Endothelial cell of umbilical vein (primary cell): ENCODE measurements around the gene TESPA1. TPM values are rescaled to one million over a fixed set of nuclear protein-coding genes. Genes with fewer than 3 reads are reported as not detected.

ENCODE experiments used
- BruUV-seq: library from RNA; stranded (reverse); fragments of 400-500 nt; replicated peaks from 2 replicates; lab custom pipeline; 2021; lab: Mats Ljungman, UMichigan
- CTCF ChIA-PET: fragments of 300-600, 350-600 bp; sonication (Branson Sonifier 250); formaldehyde crosslinking; loops from one replicate; lab custom pipeline; 2021; ENCODE audit warnings: antibody characterized with exemption, inconsistent platforms; lab: Charles Lee
- POLR2A ChIA-PET: fragments of 300-600, 350-600 bp; sonication (Branson Sonifier 250); formaldehyde crosslinking; loops from one replicate; lab custom pipeline; 2021; ENCODE audit warnings: antibody characterized with exemption, inconsistent platforms; lab: Charles Lee
- DNase-seq: peaks from one replicate; pipeline ENCODE4 v3.0.0-alpha.2; 2011; ENCODE audit warnings: low read depth, low spot score
- FAIRE-seq: peaks from 2 replicates; lab custom pipeline; 2011; peaks lifted over from hg19 to GRCh38; lab: Jason Lieb, UNC
- H2AFZ ChIP-seq: 2 replicates; pipeline ENCODE4 v1.6.0; 2012; ENCODE audit warnings: low read depth, low read length, control low read depth, inconsistent platforms
- H3K27ac ChIP-seq: 2 replicates; pipeline ENCODE4 v1.5.1; 2011; ENCODE audit warnings: low read depth, mild to moderate bottlenecking, control low read depth, low read length, moderate library complexity; ENCODE audit not compliant: insufficient read depth
- H3K27me3 ChIP-seq, 2 experiments: 2 replicates each; pipeline versions ENCODE4 v1.6.0 to v1.6.1; 2011; ENCODE audit warnings: low read length in 2 of 2, mixed read lengths in 1 of 2; ENCODE audit not compliant: control insufficient read depth in 2 of 2, insufficient read depth in 2 of 2
- H3K36me3 ChIP-seq, 2 experiments: 2 replicates in 1 of 2; 3 replicates in 1 of 2; pipeline ENCODE4 v1.5.1; 2011; ENCODE audit warnings: low read length in 2 of 2, mild to moderate bottlenecking in 1 of 2, moderate library complexity in 1 of 2; ENCODE audit not compliant: control insufficient read depth in 2 of 2, insufficient read depth in 2 of 2; ENCODE audit errors: extremely low read depth in 1 of 2
- H3K4me1 ChIP-seq: 3 replicates; pipeline ENCODE4 v1.5.1; 2011; ENCODE audit warnings: mild to moderate bottlenecking, low read length; ENCODE audit not compliant: control insufficient read depth, insufficient read depth; ENCODE audit errors: extremely low read depth
- H3K4me2 ChIP-seq: 2 replicates; pipeline ENCODE4 v1.6.1; 2011; ENCODE audit warnings: low read length, control low read depth, mixed read lengths; ENCODE audit not compliant: insufficient read depth
- H3K4me3 ChIP-seq, 3 experiments: fragments of 200-600 bp in 1 of 3; sonication (generic), shearing (Covaris generic) in 1 of 3; replicated peaks in 1 of 3; 2 replicates each; pipeline ENCODE4 v1.5.1; 2011 to 2016; ENCODE audit warnings: control low read depth in 3 of 3, low read length in 3 of 3, mild to moderate bottlenecking in 2 of 3, inconsistent platforms in 1 of 3, low read depth in 1 of 3, moderate library complexity in 1 of 3; ENCODE audit not compliant: insufficient read depth in 1 of 3
- H3K79me2 ChIP-seq: 2 replicates; pipeline ENCODE4 v1.6.0; 2012; ENCODE audit warnings: low read length, inconsistent platforms; ENCODE audit not compliant: control insufficient read depth, insufficient read depth
- H3K9ac ChIP-seq: replicated peaks from 2 replicates; pipeline ENCODE3; 2011; ENCODE audit warnings: low read length, control low read depth; ENCODE audit not compliant: insufficient read depth; ENCODE audit errors: extremely low read depth
- H3K9me1 ChIP-seq: replicated peaks from 3 replicates; pipeline ENCODE4 v1.6.0; 2011; ENCODE audit warnings: mild to moderate bottlenecking, low read length; ENCODE audit not compliant: control insufficient read depth, insufficient read depth; ENCODE audit errors: extremely low read depth
- H3K9me3 ChIP-seq: replicated peaks from 2 replicates; pipeline ENCODE4 v1.5.1; 2012; ENCODE audit warnings: low read length, inconsistent platforms; ENCODE audit not compliant: control insufficient read depth, insufficient read depth
- H4K20me1 ChIP-seq: replicated peaks from 2 replicates; pipeline ENCODE3; 2011; ENCODE audit warnings: mild to moderate bottlenecking, low read length; ENCODE audit not compliant: control insufficient read depth, insufficient read depth; ENCODE audit errors: extremely low read depth
- EZH2 ChIP-seq: IDR thresholded peaks from 2 replicates; pipeline ENCODE4 v1.6.1; 2012; ENCODE audit warnings: borderline replicate concordance, low read depth, mild to moderate bottlenecking, moderate library complexity, low read length, inconsistent platforms; ENCODE audit not compliant: severe bottlenecking
- FOS ChIP-seq: IDR thresholded peaks from 2 replicates; pipeline ENCODE4 v1.6.1; 2011; ENCODE audit warnings: mild to moderate bottlenecking, low read length, moderate library complexity, borderline replicate concordance; ENCODE audit not compliant: insufficient read depth
- GATA2 ChIP-seq: IDR thresholded peaks from 2 replicates; pipeline ENCODE4 v1.7.0; 2011; ENCODE audit warnings: low read depth, mild to moderate bottlenecking, moderate library complexity, mixed read lengths, low read length; ENCODE audit not compliant: insufficient read length, insufficient read depth
- JUN ChIP-seq: IDR thresholded peaks from 2 replicates; pipeline ENCODE4 v1.6.1; 2011; ENCODE audit warnings: borderline replicate concordance, low read depth; ENCODE audit not compliant: insufficient read length, insufficient read depth
- MYC ChIP-seq: IDR thresholded peaks from one replicate; pipeline ENCODE4 v1.6.1; 2011; ENCODE audit warnings: mild to moderate bottlenecking, low read depth, low read length
- POLR2A ChIP-seq: IDR thresholded peaks from 2 replicates; pipeline ENCODE4 v1.6.1; 2012; ENCODE audit warnings: low read depth, mild to moderate bottlenecking, control low read depth, low read length
- POLR2AphosphoS5 ChIP-seq: IDR thresholded peaks from 2 replicates; pipeline ENCODE4 v1.6.1; 2012; ENCODE audit warnings: low read depth, mild to moderate bottlenecking, control low read depth, low read length, moderate library complexity; ENCODE audit not compliant: insufficient read depth
- dilution Hi-C: fragments of 300-500 bp; cut with MboI; formaldehyde crosslinking; loops from one replicate; pipeline ENCODE4 v1.15.0; 2019; ENCODE audit warnings: low sequenced_read_pairs; ENCODE audit not compliant: extremely low pct_ligation_motif_present
- intact Hi-C: fragments of 100-400 bp; cut with micrococcal nuclease; formaldehyde crosslinking; loops from one replicate; pipeline ENCODE4 v1.10.0; 2022
- polyA plus RNA-seq, 4 experiments: library from polyadenylated mRNA; depleted of rRNA in 3 of 4; stranded (reverse) in 3 of 4; unstranded in 1 of 4; fragments of >200 nt; gene quantifications; 2 replicates each; pipeline versions ENCODE4 v1.2.1 to v1.2.3, GENCODE V29; 2011 to 2012; ENCODE audit warnings: missing spikeins in 1 of 4
- total RNA-seq: library from RNA; stranded (reverse); gene quantifications from 2 replicates; pipeline ENCODE4 v1.2.3, GENCODE V29; 2021
- TF ChIP-seq, protein P1 (sequence below), 2 donors: IDR thresholded peaks; 1 replicate in 1 of 2; 2 replicates in 1 of 2; pipeline ENCODE4 v1.5.1; 2011; ENCODE audit warnings: low read length in 2 of 2, mild to moderate bottlenecking in 2 of 2, moderate library complexity in 2 of 2, control low read depth in 1 of 2, inconsistent platforms in 1 of 2, low read depth in 1 of 2; ENCODE audit not compliant: insufficient read depth in 1 of 2; ENCODE audit errors: extremely low read depth in 1 of 2
- TF ChIP-seq, protein P2 (sequence below): IDR thresholded peaks from 2 replicates; pipeline ENCODE4 v1.6.1; 2011; ENCODE audit not compliant: insufficient read depth, insufficient read length

The TESPA1 gene
- total and polyA plus RNA-seq, 2 donors (not counting 3 experiments of a cell fraction or from before 2014, with no cell fraction given) = not detected

DNA sequence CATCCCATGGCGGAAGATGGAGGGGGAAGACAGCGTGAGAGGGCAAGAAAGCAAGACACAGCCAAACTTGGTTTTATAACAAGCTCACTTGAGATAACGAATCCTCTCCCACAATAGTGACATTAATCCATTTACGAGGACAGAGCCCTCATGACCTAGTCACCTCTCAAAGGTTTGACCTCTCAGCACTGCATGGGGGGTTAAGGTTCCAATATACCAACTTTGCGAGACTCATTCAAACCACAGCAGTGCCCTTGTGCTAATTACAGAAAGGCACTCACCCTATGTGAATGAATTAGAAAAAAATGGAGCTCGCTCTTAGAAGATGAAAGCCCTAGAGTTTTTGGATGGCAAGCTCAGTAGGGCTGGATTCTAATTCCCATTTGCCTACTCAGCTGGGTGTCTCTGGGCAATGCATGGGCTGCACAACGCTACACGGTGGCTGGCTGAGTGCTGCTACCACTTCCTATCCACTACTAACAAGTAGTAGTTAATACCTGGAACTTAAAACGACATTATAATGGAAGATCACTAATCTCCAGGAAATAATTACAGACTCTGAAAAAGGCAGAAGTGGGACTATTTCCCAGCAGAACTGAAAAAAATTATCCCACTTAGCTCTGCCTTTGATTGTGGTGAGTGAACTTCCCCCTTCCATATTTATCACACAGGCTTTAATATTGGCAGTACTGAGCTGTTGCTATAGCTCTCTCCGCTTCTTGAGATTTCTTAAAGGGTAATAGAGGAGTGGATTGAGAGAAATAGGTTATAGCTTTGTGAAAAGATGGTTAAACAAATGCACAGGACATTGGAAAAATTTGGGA is 27.5 kb downstream of the TESPA1 start:
- Histone ChIP-seq H3K79me2 (no peaks in the 10 kb centered on the region), H3K4me2 (no peak overlapping the region), H3K4me1 (no peaks in the 10 kb centered on the region), H4K20me1 (no peaks in the 10 kb centered on the region), H3K36me3 (no peaks in the 10 kb centered on the region), H3K27ac (no peak overlapping the region), H2AFZ (no peak overlapping the region), H3K9me3 (no peaks in the 10 kb centered on the region), H3K4me3 (no peak overlapping the region), H3K9me1 (no peaks in the 10 kb centered on the region), H3K27me3 (peaks cover 6 to 14% of the 10 kb centered on the region in 2 experiments), H3K9ac (no peak overlapping the region)
- BruUV-seq = no TSS peak
- intact Hi-C loops = loop anchor here (5.0 kb wide), 1 partner anchor 360 kb away; no protein-coding TSS in a partner anchor
- ChIA-PET CTCF (interaction anchor here (0.6 to 7.0 kb wide), 12 partner anchors 19 to 255 kb away, joined by 3 to 136 read pairs (median 6); partner anchors contain the start of gene MUCL1), POLR2A (no interaction called here)
- FAIRE-seq (no peak), DNase-seq (no peak)
- dilution Hi-C loops = no loop called here
- TF ChIP-seq POLR2A = no peak
- no peak for TF ChIP-seq GATA2
- TF ChIP-seq, protein P1, sequence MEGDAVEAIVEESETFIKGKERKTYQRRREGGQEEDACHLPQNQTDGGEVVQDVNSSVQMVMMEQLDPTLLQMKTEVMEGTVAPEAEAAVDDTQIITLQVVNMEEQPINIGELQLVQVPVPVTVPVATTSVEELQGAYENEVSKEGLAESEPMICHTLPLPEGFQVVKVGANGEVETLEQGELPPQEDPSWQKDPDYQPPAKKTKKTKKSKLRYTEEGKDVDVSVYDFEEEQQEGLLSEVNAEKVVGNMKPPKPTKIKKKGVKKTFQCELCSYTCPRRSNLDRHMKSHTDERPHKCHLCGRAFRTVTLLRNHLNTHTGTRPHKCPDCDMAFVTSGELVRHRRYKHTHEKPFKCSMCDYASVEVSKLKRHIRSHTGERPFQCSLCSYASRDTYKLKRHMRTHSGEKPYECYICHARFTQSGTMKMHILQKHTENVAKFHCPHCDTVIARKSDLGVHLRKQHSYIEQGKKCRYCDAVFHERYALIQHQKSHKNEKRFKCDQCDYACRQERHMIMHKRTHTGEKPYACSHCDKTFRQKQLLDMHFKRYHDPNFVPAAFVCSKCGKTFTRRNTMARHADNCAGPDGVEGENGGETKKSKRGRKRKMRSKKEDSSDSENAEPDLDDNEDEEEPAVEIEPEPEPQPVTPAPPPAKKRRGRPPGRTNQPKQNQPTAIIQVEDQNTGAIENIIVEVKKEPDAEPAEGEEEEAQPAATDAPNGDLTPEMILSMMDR (IDR thresholded peaks at IDR 0.05; ENCODE audit: extremely low read depth in 1 of 2, insufficient read depth in 1 of 2, low read depth in 1 of 2, low read length in 2 of 2) = no peak
- TF ChIP-seq MYC = no peak
- no peak for TF ChIP-seq FOS
- TF ChIP-seq, protein P2, sequence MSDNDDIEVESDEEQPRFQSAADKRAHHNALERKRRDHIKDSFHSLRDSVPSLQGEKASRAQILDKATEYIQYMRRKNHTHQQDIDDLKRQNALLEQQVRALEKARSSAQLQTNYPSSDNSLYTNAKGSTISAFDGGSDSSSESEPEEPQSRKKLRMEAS = no peak
- TF ChIP-seq POLR2AphosphoS5 = no peak
- TF ChIP-seq JUN = no peak
- no peak for TF ChIP-seq EZH2
